OCI-LY3 (cell line): ENCODE measurements around the gene PPP4R3A.

Experiments used
- EZH2phosphoT487 ChIP-seq: fragments of 200-600 bp; shearing (Covaris generic); IDR thresholded peaks from 2 replicates; pipeline ENCODE4 v1.6.1; 2018; ENCODE audit warnings: antibody characterized with exemption, mixed run types, low read depth
- TF ChIP-seq, protein P1 (sequence below): fragments of 200-600, 300-600 bp; sonication (generic); IDR thresholded peaks from 2 replicates; pipeline ENCODE4 v1.5.1; 2014; ENCODE audit warnings: antibody characterized with exemption, low read length, low read depth

DNA sequence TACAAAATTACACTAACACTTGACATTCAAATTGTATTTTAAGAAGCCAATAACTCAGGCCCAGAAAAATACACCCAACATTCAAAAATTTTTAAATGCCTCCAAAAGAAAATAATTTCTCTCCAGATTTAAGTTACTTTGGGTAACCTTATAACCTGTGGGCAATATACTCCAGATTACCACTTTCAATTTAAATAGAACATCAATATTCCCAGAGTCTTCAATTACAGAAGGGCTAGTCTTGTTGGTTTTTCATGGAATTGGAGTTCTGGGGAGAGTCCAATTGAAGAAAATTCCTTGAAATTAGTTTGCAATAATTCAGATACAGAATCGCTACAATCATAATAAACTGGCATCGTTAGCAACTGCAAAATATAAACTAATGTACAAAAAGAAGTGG, 2.0 kb downstream of the PPP4R3A start:
- TF ChIP-seq, protein P1, sequence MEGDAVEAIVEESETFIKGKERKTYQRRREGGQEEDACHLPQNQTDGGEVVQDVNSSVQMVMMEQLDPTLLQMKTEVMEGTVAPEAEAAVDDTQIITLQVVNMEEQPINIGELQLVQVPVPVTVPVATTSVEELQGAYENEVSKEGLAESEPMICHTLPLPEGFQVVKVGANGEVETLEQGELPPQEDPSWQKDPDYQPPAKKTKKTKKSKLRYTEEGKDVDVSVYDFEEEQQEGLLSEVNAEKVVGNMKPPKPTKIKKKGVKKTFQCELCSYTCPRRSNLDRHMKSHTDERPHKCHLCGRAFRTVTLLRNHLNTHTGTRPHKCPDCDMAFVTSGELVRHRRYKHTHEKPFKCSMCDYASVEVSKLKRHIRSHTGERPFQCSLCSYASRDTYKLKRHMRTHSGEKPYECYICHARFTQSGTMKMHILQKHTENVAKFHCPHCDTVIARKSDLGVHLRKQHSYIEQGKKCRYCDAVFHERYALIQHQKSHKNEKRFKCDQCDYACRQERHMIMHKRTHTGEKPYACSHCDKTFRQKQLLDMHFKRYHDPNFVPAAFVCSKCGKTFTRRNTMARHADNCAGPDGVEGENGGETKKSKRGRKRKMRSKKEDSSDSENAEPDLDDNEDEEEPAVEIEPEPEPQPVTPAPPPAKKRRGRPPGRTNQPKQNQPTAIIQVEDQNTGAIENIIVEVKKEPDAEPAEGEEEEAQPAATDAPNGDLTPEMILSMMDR = no peak
- no peak for TF ChIP-seq EZH2phosphoT487
